ENCODE data around the gene COA8.
A peak's percentile ranks its signal among the peaks of the same experiment; 100 is the strongest.

The COA8 gene

GRCh38 chr14:103537175-103537990, 25.4 kb upstream of the COA8 start:
- peak; percentile 51 for DNase-seq

DNA sequence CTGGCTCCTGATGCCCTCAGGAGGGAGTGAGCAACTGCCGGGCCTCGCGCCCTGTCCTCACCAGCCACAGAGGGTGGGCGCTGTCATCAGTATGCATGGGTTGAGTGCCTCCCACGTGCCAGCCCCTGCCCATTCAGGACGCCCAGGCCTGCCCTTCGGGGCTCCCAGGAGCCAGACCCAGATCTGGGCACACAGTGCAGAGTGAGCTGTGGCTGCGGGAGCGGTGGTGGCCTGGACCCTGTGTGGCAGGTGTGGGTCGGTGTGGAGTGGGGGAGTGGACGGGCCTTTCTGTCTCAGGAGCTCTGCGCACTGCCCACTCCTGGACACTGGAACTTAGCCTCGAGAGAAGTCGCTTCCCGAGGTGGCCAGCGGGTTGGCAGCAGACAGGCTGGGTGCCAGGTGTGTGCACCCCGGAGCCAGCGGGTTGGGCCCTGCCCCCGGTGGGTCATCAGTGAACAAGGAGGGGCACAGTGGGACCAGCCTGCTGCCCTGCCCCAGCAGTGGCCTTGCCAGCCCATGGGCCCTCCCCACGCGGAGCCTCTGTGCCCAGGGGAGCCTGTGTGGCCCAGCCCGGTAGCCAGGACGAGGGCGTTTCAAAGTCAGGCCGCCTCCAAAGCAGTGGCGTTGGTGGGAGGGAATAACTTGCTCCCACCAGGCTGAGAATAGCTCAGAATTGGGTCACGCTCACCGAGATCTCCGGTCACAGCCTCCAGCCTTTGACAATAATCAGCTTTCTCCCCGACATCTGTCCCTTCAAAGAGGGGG, 24.3 kb upstream of the COA8 start:
- no peak for DNase-seq

- no peak for DNase-seq
These were observed 23.5 kb upstream of the COA8 start for GRCh38 chr14:103539056-103539825.

- DNase-seq = no peak
These were observed 21.7 kb upstream of the COA8 start for GRCh38 chr14:103540821-103541708.

DNA sequence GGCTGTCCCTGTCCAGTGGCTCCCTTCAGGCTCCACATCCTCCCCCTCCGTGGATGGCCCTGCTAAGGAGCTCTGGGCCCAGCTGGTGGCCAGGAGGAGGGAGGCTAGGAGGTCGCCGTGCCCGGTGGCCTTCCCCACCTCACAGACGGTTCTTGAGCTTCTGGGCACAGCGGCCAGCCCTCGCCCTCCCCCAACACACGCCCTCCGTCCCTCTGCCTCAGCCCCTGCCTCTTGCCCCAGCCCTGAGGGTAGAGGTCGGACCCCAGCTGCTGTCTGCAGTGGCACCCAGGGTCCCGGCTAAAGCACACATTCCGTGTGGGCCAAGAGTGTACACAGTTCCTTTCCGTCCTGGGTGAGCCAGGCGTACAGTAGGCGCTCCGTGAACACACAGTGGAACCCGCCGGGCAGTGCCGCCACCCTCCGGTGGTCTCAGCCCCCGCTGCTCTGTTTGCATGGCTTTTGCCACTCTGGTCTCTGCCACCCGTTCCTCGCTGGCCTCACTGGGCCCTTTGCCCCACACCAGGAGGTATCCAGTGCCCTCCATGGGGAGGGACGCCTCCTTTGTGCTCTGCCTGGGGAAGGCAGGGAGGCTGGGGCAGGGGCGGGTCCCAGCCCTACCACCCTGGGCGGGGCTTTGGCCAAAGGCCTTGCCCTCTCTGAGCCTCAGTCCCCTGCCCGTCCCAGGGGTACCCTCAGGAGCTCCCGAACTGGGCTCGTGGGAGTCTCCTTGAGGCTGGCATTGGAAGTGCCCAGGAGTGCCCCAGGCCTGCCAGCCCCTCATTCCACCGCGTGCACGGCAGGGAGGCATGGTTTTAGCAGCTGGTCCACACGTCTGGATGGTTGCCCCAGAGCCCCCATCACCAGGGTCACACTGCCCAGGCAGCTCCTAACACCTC, 20.8 kb upstream of the COA8 start:
- DNase-seq = no peak

GRCh38 chr14:103542605-103543088, 20.1 kb upstream of the COA8 start:
- no peak for DNase-seq

DNA sequence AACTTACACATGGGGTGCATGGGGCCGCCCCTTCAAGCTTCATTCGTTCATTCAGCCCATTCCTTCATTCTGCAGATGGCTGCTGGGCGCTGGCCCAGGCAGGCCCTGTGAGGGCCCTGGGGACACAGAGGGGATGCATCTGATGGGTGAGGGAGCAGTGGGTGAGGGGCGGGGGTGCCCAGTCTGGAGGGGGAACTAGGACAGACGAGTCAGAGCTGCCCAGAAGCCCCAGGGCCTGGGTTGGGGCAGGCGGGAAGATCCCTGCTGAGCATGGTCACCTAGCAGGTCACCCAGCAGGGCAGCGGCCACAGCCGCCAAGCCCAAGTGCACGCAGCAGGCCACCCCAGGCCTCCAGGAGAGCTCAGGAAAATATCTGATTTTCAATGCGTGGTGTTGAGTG, 19.6 kb upstream of the COA8 start:
- no peak for DNase-seq

DNA sequence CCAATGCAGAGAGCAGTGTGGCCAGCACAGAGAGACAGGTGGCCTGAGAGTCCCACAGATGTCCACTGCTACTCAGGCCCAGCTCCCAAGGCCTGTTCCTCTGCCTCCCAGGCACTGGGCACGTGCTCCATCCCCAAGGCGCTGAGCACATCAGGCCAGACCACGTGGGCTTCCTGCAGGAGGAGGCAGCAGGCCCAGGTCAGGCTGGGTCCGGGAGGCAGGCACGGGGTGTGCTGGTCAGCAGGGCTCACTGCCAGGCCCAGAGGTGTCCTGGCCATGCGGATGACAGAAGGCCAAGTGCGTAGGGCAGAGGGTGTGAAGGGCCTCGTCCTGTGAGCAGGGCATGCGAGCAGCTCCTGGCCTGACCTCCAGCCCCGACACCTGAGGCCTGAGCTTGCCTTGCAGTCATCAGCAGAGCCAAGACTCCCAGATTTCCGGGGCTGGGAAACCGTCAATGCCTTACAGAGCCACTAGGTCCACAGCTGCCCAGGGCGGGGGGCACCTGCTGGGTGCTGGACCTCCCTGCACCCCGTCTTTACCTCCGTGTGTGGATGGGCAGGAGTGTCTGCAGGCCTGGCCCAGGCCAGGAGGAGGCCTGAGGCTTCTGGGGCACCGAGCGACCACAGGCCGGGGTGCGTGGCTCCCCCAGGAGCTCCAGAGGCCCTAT, 18.9 kb upstream of the COA8 start:
- no peak for DNase-seq

- DNase-seq = no peak
These were observed 18.2 kb upstream of the COA8 start for GRCh38 chr14:103544388-103545218.

- DNase-seq = no peak
These were observed 17.4 kb upstream of the COA8 start for GRCh38 chr14:103545219-103545914.

DNA sequence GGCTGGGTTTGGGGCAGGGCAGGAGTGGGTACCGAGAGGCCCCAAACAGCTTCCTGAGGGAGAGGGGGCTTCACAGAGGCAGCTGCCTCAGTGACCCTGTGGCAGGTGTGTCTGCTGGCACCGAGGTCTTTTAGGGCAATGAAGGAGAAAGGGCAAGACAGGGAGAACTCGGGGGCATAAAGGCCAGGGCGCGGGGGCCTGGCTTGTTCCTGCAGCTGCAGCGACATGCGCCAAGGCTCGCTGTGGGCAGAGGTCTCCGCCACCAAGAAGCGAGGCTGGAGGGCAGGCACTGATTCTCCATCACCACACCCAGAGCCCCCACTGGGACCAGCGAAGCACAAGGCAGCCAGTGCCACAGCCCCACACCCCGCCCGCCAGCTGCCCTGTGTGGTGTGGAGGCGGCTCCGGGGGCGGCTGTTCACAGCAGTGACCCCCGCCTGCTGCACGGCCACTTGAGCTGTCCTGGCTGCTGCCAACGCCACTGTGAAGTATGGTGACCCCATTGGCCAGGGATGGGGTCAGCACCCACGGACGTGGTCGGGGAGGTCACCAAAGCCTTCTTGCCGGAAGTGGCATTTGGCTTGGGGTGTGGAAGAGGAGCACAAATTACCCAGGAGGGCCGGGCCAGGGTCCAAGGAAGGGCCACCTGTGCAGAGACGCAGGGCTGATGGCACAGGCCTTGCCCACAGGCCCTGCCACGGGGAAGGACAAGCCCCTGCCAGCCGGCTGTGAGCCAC, 16.7 kb upstream of the COA8 start:
- DNase-seq = no peak

GRCh38 chr14:103546652-103547454, 15.9 kb upstream of the COA8 start:
- peak; percentile 48 for DNase-seq

- no peak for DNase-seq
These were observed 15.3 kb upstream of the COA8 start for GRCh38 chr14:103547455-103547940.

DNA sequence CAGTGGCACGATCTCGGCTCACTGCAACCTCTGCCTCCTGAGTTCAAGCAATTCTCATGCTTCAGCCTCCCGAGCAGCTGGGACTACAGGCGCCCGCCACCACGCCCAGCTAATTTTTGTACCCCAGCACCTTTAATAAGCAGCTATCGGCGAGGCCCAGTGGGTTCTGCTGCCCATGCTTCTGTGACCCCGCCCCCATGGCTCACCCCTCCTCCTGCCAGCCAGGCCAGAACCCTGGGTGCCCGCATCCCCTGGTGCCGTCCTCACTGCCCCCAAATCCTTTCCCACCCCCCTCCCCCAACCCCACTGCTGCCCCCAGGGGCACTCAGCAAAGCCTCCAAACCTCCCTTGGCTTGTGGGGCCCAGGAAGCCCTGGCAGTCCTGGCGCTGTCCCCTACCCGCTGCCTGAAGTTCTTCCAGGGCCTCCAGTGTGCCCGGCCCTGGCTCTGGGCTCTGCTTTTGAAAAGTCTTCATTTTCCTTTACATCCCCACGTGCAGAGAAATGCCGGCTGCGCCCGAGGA, 14.8 kb upstream of the COA8 start:
- DNase-seq = no peak

- no peak for DNase-seq
These were observed 14.1 kb upstream of the COA8 start for GRCh38 chr14:103548463-103549351.

All from EL (cell line).